K562 (cell line): ENCODE data around the gene COL15A1. TPM values are rescaled to one million over a fixed set of nuclear protein-coding genes. Genes with fewer than 3 reads are reported as not detected.

Experiments
- ARID3B ChIP-seq: fragments of 250-450 bp; sonication (Bioruptor Pico); IDR thresholded peaks from 2 replicates; pipeline ENCODE4 v1.4.0; 2020; ENCODE audit warnings: borderline replicate concordance
- BHLHE40 ChIP-seq: IDR thresholded peaks from 2 replicates; pipeline ENCODE4 v1.6.1; 2011; ENCODE audit warnings: low read length, improper control_type of control experiment
- E2F8 ChIP-seq: fragments of 450-650 bp; IDR thresholded peaks from 2 replicates; pipeline ENCODE4 v1.7.1; 2018; ENCODE audit warnings: mild to moderate bottlenecking, low read depth; ENCODE audit not compliant: partially characterized antibody
- GTF2F1 ChIP-seq: IDR thresholded peaks from 2 replicates; pipeline ENCODE4 v1.6.1; 2011; ENCODE audit warnings: low read depth, low read length, improper control_type of control experiment
- HOXB6 ChIP-seq: fragments of 250-450 bp; sonication (Bioruptor Pico); IDR thresholded peaks from 2 replicates; pipeline ENCODE4 v1.5.1; 2022; ENCODE audit warnings: mild to moderate bottlenecking, borderline replicate concordance
- MLLT1 ChIP-seq, 2 experiments: fragments of 450-650 bp; IDR thresholded peaks; 2 replicates each; pipeline ENCODE4 v1.6.1; 2016
- PHF20 ChIP-seq: fragments of 450-650 bp; IDR thresholded peaks from 2 replicates; pipeline ENCODE4 v1.6.1; 2018; ENCODE audit not compliant: partially characterized antibody
- RHOXF2B ChIP-seq: fragments of 250-450 bp; sonication (Bioruptor Pico); conservative IDR thresholded peaks from 2 replicates; pipeline ENCODE4 v1.5.1; 2021
- SP2 ChIP-seq: IDR thresholded peaks from 2 replicates; pipeline ENCODE4 v1.6.1; 2011; ENCODE audit warnings: mild to moderate bottlenecking, low read depth, low read length, moderate library complexity; ENCODE audit not compliant: poor library complexity, severe bottlenecking; ENCODE audit errors: extremely low read depth
- TAF7 ChIP-seq: fragments of 450-650 bp; IDR thresholded peaks from 2 replicates; pipeline ENCODE4 v1.6.1; 2016; ENCODE audit warnings: missing genetic modification characterization, missing compliant biosample characterization
- ZBTB26 ChIP-seq: fragments of 450-650 bp; formaldehyde crosslinking; IDR thresholded peaks from 2 replicates; pipeline ENCODE4 v1.4.0; 2022; ENCODE audit warnings: missing genetic modification characterization
- ZBTB7A ChIP-seq: IDR thresholded peaks from 2 replicates; pipeline ENCODE4 v1.6.1; 2011; ENCODE audit warnings: low read depth, mild to moderate bottlenecking, low read length, moderate library complexity, borderline replicate concordance; ENCODE audit not compliant: control insufficient read depth
- ZKSCAN3 ChIP-seq: fragments of 250-450 bp; sonication (Bioruptor Pico); IDR thresholded peaks from 2 replicates; pipeline ENCODE4 v1.4.0; 2020
- ZNF354B ChIP-seq: fragments of 250-450 bp; sonication (Bioruptor Pico); IDR thresholded peaks from 2 replicates; pipeline ENCODE4 v1.4.0; 2020
- ZNF384 ChIP-seq: IDR thresholded peaks from 2 replicates; pipeline ENCODE4 v1.6.1; 2012; ENCODE audit warnings: low read depth, low read length, improper control_type of control experiment
- ZNF398 ChIP-seq: fragments of 250-450 bp; sonication (Bioruptor Pico); IDR thresholded peaks from 2 replicates; pipeline ENCODE4 v1.8.0; 2021; ENCODE audit warnings: moderate library complexity, mild to moderate bottlenecking, inconsistent platforms
- ZNF589 ChIP-seq: fragments of 200-800 bp; sonication (Bioruptor generic); IDR thresholded peaks from 2 replicates; pipeline ENCODE4 v1.6.1; 2016; ENCODE audit warnings: low read depth, missing genetic modification characterization, missing compliant biosample characterization
- ZNF764 ChIP-seq: fragments of 250-450 bp; sonication (Bioruptor Pico); IDR thresholded peaks from 2 replicates; pipeline ENCODE4 v1.4.0; 2020; ENCODE audit warnings: low read depth, mild to moderate bottlenecking, moderate library complexity
- ZNF780A ChIP-seq: fragments of 250-450 bp; sonication (Bioruptor Pico); IDR thresholded peaks from 2 replicates; pipeline ENCODE4 v1.5.0; 2021; ENCODE audit warnings: mild to moderate bottlenecking
- polyA plus RNA-seq, 8 experiments: library from polyadenylated mRNA; depleted of rRNA in 4 of 8; stranded (reverse) in 5 of 8; unstranded in 3 of 8; fragments of >200 nt; fragmentation: Nextera tagmentation in 2 of 8; fragmentation: Illumina TruSeq in 1 of 8; extraction: Ambion mirVana in 2 of 8; extraction: Trizol in 1 of 8; gene quantifications; 2 replicates each; pipeline versions ENCODE4 v1.2.1 to v1.2.3, GENCODE V29; 2011 to 2014; ENCODE audit warnings: inconsistent platforms in 1 of 8, missing spikeins in 1 of 8
- total RNA-seq, 7 experiments: library from RNA; depleted of rRNA in 6 of 7; stranded (reverse); fragments of >200 nt in 6 of 7; fragmentation: Illumina TruSeq in 2 of 7; extraction: Trizol in 2 of 7; gene quantifications; 2 replicates each; pipeline versions ENCODE4 v1.2.1 to v1.2.3, GENCODE V29; 2011 to 2021; ENCODE audit warnings: low replicate concordance in 1 of 7

Gene COL15A1
- total and polyA plus RNA-seq, 9 of the 15 experiments (the other 6 are each of a cell fraction or from before 2014, with no cell fraction given) = 0.46 to 5.1 (median 2.6) TPM

- TF ChIP-seq E2F8 (no peak), BHLHE40 (peak; percentile 36; the same call in 1 of the 2 replicates), ZNF780A (CRISPR knock-in tag) (no peak), HOXB6 (CRISPR knock-in tag) (no peak), ZNF354B (CRISPR knock-in tag) (no peak), GTF2F1 (no peak), ZNF764 (CRISPR knock-in tag) (no peak), TAF7 (tag) (no peak), ZNF384 (no peak), ZNF398 (CRISPR knock-in tag) (no peak), ZBTB26 (no peak), ARID3B (CRISPR knock-in tag) (no peak), SP2 (no peak), MLLT1 (IDR thresholded peaks at IDR 0.05) (no peak), ZNF589 (CRISPR knock-in tag) (no peak), PHF20 (no peak), ZKSCAN3 (CRISPR knock-in tag) (no peak), RHOXF2B (CRISPR knock-in tag) (no peak), ZBTB7A (peak; percentile 95)
These were observed 161.7 kb downstream of the COL15A1 start (continued) for GRCh38 chr9:99105152-99106043.
